ENCODE measurements around the gene GRK1. TPM values are rescaled to one million over a fixed set of nuclear protein-coding genes. Genes with fewer than 3 reads are reported as not detected.

The GRK1 gene
- total and polyA plus RNA-seq, 2 of the 13 experiments (the other 11 are each of a cell fraction or from before 2014, with no cell fraction given) = 0.07 to 0.12 TPM

DNA sequence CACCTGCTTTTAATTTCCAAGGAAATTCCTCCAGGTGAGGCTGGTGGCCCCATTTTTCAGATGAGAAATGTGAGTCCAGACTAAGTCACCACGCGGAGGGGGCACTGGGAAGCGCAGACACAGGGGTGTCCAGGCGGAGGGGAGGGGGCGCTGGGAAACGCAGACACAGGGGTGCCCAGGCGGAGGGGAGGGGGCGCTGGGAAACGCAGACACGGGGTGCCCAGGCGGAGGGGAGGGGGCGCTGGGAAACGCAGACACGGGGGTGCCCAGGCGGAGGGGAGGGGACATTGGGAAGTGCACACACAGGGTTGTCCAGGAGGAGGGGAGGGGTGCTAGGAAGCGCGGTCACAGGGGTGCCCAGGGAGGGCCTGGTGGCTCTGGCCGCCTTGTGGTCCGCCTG, 3.5 kb downstream of the GRK1 start:
- no peak for DNase-seq (ENCODE audit: low spot score)
- Histone ChIP-seq H3K9ac (ENCODE audit: insufficient read depth, low read depth, low read length) (no peak overlapping the region), H3K4me1 (ENCODE audit: insufficient read depth, low read length) (no peaks in the 10 kb centered on the region), H3K79me2 (ENCODE audit: insufficient read depth, low read length) (no peaks in the 10 kb centered on the region), H3K36me3 (replicated peaks in 1 of 2; ENCODE audit: control insufficient read depth in 1 of 2, insufficient read depth in 2 of 2, low read length in 2 of 2) (no peaks in the 10 kb centered on the region), H3K27me3 (ENCODE audit: control insufficient read depth in 1 of 2, insufficient read depth in 2 of 2, low read length in 2 of 2) (peaks cover 7 to 40% of the 10 kb centered on the region in 2 experiments; a peak in 4 of 5 replicates), H3K9me3 (ENCODE audit: low read length) (no peaks in the 10 kb centered on the region), H3K4me3 (replicated peaks in 1 of 3; ENCODE audit: insufficient read depth in 1 of 3, low read depth in 2 of 3, low read length in 3 of 3) (no peak overlapping the region), H3K4me2 (ENCODE audit: low read depth, low read length) (no peak overlapping the region), H2AFZ (ENCODE audit: low read length) (no peak overlapping the region), H3K27ac (ENCODE audit: extremely low read length, insufficient read depth, low read length) (no peak overlapping the region), H4K20me1 (ENCODE audit: insufficient read depth, low read length) (no peaks in the 10 kb centered on the region)
- ATAC-seq = no peak
- CTCF ChIA-PET (ENCODE audit: low intra/inter-chr PET ratio, low total read pairs) = no interaction called here
- no peak for FAIRE-seq
- POLR2A ChIA-PET = no interaction called here
- in situ Hi-C loops (cut with HindIII; ENCODE audit: extremely low pct_ligation_motif_present, low pct_unique_long_range_greater_than_20kb) = no loop called here
- WGBS (ENCODE audit: low lambda C conversion rate) = 60% methylated on average over 18 of the region's 19 CpGs
- intact Hi-C loops (cut with micrococcal nuclease; ENCODE audit: unreplicated experiment) = no loop called here
- TF ChIP-seq GATAD1 (CRISPR knock-in tag; IDR thresholded peaks at IDR 0.05) = no peak
- no peak for TF ChIP-seq SPEN (CRISPR knock-in tag; IDR thresholded peaks at IDR 0.05; ENCODE audit: low read depth)
- no peak for TF ChIP-seq POLR2A (IDR thresholded peaks at IDR 0.05; ENCODE audit: insufficient read depth in 1 of 2, low read depth in 2 of 2, low read length in 2 of 2)
- TF ChIP-seq, protein P1, sequence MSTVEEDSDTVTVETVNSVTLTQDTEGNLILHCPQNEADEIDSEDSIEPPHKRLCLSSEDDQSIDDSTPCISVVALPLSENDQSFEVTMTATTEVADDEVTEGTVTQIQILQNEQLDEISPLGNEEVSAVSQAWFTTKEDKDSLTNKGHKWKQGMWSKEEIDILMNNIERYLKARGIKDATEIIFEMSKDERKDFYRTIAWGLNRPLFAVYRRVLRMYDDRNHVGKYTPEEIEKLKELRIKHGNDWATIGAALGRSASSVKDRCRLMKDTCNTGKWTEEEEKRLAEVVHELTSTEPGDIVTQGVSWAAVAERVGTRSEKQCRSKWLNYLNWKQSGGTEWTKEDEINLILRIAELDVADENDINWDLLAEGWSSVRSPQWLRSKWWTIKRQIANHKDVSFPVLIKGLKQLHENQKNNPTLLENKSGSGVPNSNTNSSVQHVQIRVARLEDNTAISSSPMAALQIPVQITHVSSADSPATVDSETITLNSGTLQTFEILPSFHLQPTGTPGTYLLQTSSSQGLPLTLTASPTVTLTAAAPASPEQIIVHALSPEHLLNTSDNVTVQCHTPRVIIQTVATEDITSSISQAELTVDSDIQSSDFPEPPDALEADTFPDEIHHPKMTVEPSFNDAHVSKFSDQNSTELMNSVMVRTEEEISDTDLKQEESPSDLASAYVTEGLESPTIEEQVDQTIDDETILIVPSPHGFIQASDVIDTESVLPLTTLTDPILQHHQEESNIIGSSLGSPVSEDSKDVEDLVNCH (CRISPR knock-in tag; IDR thresholded peaks at IDR 0.05) = no peak
- no peak for TF ChIP-seq TCF12 (IDR thresholded peaks at IDR 0.05)
- no peak for TF ChIP-seq TCF12 (CRISPR knock-in tag; IDR thresholded peaks at IDR 0.05)
- TF ChIP-seq, protein P2, sequence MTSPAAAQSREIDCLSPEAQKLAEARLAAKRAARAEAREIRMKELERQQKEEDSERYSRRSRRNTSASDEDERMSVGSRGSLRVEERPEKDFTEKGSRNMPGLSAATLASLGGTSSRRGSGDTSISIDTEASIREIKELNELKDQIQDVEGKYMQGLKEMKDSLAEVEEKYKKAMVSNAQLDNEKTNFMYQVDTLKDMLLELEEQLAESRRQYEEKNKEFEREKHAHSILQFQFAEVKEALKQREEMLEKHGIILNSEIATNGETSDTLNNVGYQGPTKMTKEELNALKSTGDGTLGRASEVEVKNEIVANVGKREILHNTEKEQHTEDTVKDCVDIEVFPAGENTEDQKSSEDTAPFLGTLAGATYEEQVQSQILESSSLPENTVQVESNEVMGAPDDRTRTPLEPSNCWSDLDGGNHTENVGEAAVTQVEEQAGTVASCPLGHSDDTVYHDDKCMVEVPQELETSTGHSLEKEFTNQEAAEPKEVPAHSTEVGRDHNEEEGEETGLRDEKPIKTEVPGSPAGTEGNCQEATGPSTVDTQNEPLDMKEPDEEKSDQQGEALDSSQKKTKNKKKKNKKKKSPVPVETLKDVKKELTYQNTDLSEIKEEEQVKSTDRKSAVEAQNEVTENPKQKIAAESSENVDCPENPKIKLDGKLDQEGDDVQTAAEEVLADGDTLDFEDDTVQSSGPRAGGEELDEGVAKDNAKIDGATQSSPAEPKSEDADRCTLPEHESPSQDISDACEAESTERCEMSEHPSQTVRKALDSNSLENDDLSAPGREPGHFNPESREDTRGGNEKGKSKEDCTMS (CRISPR knock-in tag; conservative IDR thresholded peaks at IDR 0.05) = no peak
- no peak for TF ChIP-seq NCOA5 (CRISPR knock-in tag; IDR thresholded peaks at IDR 0.05)
- no peak for TF ChIP-seq PAWR (CRISPR knock-in tag; IDR thresholded peaks at IDR 0.05; ENCODE audit: borderline replicate concordance)
- TF ChIP-seq, protein P3, sequence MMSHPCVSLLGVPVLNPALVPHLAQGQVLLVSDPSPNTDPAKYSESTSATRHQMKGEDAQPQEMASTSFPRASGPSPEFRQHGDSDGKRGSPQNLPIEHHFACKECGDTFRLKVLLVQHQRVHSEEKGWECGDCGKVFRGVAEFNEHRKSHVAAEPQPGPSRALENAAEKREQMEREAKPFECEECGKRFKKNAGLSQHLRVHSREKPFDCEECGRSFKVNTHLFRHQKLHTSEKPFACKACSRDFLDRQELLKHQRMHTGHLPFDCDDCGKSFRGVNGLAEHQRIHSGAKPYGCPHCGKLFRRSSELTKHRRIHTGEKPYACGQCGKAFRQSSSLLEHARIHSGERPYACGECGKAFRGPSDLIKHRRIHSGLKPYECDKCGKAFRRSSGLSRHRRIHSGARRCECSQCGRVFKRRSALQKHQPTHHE (CRISPR knock-in tag; IDR thresholded peaks at IDR 0.05; ENCODE audit: borderline replicate concordance) = no peak
- TF ChIP-seq ZNF546 (CRISPR knock-in tag; conservative IDR thresholded peaks at IDR 0.05) = no peak
- TF ChIP-seq ZNF678 (CRISPR knock-in tag; IDR thresholded peaks at IDR 0.05) = no peak
- BruUV-seq (replicated peaks) = no TSS peak

Data from HepG2 (cell line).